HL-60 (cell line): ENCODE results near the gene NCS1.

Experiments
- DNase-seq, 2 experiments: peaks; one replicate each; pipeline ENCODE4 v3.0.0-alpha.2; 2010 to 2020; ENCODE audit warnings: low read depth in 1 of 2, low spot score in 1 of 2
- H3K27ac ChIP-seq: fragments of 250-450 bp; sonication (Bioruptor Pico); replicated peaks from 2 replicates; pipeline ENCODE4 v1.5.1; 2020; ENCODE audit warnings: mild to moderate bottlenecking, moderate library complexity
- H3K27me3 ChIP-seq: fragments of 250-450 bp; sonication (Bioruptor Pico); 2 replicates; pipeline ENCODE4 v1.5.1; 2021; ENCODE audit warnings: mild to moderate bottlenecking, moderate library complexity; ENCODE audit not compliant: insufficient read depth, poor library complexity, severe bottlenecking
- H3K4me3 ChIP-seq: replicated peaks from 2 replicates; pipeline ENCODE4 v1.5.1; 2011; ENCODE audit warnings: mild to moderate bottlenecking, control low read depth, low read length; ENCODE audit not compliant: insufficient read depth
- GABPA ChIP-seq: IDR thresholded peaks from 2 replicates; pipeline ENCODE4 v1.6.1; 2012; ENCODE audit warnings: low read depth
- POLR2AphosphoS5 ChIP-seq: IDR thresholded peaks from 2 replicates; pipeline ENCODE4 v1.6.1; 2012; ENCODE audit warnings: low read depth
- SPI1 ChIP-seq: IDR thresholded peaks from 2 replicates; pipeline ENCODE4 v1.6.1; 2012; ENCODE audit warnings: low read depth, mild to moderate bottlenecking, borderline replicate concordance
- TF ChIP-seq, protein P1 (sequence below): IDR thresholded peaks from one replicate; pipeline ENCODE4 v1.5.1; 2011; ENCODE audit warnings: low read length, control low read depth, inconsistent platforms; ENCODE audit not compliant: insufficient read depth
- TF ChIP-seq, protein P2 (sequence below): IDR thresholded peaks from 2 replicates; pipeline ENCODE4 v1.6.1; 2012; ENCODE audit warnings: low read depth; ENCODE audit not compliant: insufficient replicate concordance

NCS1 gene

DNA sequence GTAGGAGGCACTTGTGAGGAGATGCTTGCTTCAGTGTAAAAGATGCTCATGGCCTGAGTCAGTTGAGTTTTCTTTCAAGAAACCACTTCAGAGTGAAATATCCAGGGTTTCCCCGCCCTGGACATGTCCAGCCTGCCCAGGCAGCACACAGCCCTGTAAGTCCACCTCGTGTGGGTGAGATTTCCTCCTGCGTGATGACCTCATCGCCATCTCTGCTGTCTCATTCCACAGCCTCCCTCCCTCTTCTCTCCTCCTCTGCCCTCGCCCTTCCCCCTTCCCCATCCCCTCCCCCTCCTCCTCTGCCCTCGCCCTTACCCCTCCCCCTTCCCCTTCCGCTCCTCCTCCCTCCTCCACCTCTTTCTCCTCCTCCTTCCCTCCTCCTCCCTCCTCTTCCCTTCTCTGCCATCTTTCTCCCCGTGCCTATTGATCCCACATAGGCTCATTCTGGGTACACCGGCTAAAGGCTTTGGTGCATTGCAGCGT is 34.0 kb upstream of the NCS1 start:
- no peak for TF ChIP-seq POLR2AphosphoS5
- TF ChIP-seq, protein P1, sequence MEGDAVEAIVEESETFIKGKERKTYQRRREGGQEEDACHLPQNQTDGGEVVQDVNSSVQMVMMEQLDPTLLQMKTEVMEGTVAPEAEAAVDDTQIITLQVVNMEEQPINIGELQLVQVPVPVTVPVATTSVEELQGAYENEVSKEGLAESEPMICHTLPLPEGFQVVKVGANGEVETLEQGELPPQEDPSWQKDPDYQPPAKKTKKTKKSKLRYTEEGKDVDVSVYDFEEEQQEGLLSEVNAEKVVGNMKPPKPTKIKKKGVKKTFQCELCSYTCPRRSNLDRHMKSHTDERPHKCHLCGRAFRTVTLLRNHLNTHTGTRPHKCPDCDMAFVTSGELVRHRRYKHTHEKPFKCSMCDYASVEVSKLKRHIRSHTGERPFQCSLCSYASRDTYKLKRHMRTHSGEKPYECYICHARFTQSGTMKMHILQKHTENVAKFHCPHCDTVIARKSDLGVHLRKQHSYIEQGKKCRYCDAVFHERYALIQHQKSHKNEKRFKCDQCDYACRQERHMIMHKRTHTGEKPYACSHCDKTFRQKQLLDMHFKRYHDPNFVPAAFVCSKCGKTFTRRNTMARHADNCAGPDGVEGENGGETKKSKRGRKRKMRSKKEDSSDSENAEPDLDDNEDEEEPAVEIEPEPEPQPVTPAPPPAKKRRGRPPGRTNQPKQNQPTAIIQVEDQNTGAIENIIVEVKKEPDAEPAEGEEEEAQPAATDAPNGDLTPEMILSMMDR, result no peak
- TF ChIP-seq, protein P2, sequence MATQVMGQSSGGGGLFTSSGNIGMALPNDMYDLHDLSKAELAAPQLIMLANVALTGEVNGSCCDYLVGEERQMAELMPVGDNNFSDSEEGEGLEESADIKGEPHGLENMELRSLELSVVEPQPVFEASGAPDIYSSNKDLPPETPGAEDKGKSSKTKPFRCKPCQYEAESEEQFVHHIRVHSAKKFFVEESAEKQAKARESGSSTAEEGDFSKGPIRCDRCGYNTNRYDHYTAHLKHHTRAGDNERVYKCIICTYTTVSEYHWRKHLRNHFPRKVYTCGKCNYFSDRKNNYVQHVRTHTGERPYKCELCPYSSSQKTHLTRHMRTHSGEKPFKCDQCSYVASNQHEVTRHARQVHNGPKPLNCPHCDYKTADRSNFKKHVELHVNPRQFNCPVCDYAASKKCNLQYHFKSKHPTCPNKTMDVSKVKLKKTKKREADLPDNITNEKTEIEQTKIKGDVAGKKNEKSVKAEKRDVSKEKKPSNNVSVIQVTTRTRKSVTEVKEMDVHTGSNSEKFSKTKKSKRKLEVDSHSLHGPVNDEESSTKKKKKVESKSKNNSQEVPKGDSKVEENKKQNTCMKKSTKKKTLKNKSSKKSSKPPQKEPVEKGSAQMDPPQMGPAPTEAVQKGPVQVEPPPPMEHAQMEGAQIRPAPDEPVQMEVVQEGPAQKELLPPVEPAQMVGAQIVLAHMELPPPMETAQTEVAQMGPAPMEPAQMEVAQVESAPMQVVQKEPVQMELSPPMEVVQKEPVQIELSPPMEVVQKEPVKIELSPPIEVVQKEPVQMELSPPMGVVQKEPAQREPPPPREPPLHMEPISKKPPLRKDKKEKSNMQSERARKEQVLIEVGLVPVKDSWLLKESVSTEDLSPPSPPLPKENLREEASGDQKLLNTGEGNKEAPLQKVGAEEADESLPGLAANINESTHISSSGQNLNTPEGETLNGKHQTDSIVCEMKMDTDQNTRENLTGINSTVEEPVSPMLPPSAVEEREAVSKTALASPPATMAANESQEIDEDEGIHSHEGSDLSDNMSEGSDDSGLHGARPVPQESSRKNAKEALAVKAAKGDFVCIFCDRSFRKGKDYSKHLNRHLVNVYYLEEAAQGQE, result no peak
- no peak for TF ChIP-seq GABPA
- TF ChIP-seq SPI1, result no peak
- Histone ChIP-seq H3K27ac (no peak overlapping the region), H3K27me3 (no peaks in the 10 kb centered on the region), H3K4me3 (no peak overlapping the region)
- DNase-seq, result peak; percentile 35 to 63

- no peak for TF ChIP-seq POLR2AphosphoS5
- TF ChIP-seq, protein P1, result no peak
- TF ChIP-seq SPI1, result no peak
- TF ChIP-seq, protein P2, result no peak
- no peak for TF ChIP-seq GABPA
- Histone ChIP-seq H3K4me3 (no peak overlapping the region), H3K27me3 (no peaks in the 10 kb centered on the region), H3K27ac (no peak overlapping the region)
- DNase-seq, result no peak
Observed at GRCh38 chr9:130138791-130139190, 33.4 kb upstream of the NCS1 start.

- TF ChIP-seq, protein P2, result no peak
- TF ChIP-seq GABPA (no peak), SPI1 (no peak), POLR2AphosphoS5 (no peak)
- TF ChIP-seq, protein P1, result no peak
- DNase-seq, result no peak
- Histone ChIP-seq H3K4me3 (no peak overlapping the region), H3K27me3 (peaks cover 3% of the 10 kb centered on the region), H3K27ac (no peak overlapping the region)
Observed at GRCh38 chr9:130139251-130139650, 33.0 kb upstream of the NCS1 start.
